Activated T-helper 2 cell treated with anti-CD3 and anti-CD28 coated beads, Interferon-gamma antibody, Interleukin-2, Interleukin-4, amounts not matched to agents 10 μg/mL and 5 μg/mL and 100 μg/mL, durations not matched to agents 14 hours and 24 hours and 36 hours (primary cell): ENCODE measurements around the gene PPM1L. TPM values are rescaled to one million over a fixed set of nuclear protein-coding genes. Genes with fewer than 3 reads are reported as not detected.

Experiments
- DNase-seq: peaks from one replicate; pipeline ENCODE4 v3.0.0; 2021; ENCODE audit warnings: low spot score
- H3K27ac Mint-ChIP-seq: one replicate; pipeline ENCODE4 v1.8.0; 2021; ENCODE audit warnings: mixed read lengths
- H3K27me3 Mint-ChIP-seq: one replicate; pipeline ENCODE4 v1.8.0; 2021; ENCODE audit warnings: low read depth, mixed read lengths
- H3K36me3 Mint-ChIP-seq: one replicate; pipeline ENCODE4 v1.8.0; 2021; ENCODE audit warnings: low read depth, mixed read lengths
- H3K4me1 Mint-ChIP-seq: one replicate; pipeline ENCODE4 v1.8.0; 2021; ENCODE audit warnings: low read depth, mixed read lengths
- H3K4me3 Mint-ChIP-seq: one replicate; pipeline ENCODE4 v1.8.0; 2021; ENCODE audit warnings: low read depth, mild to moderate bottlenecking, moderate library complexity, mixed read lengths
- H3K9me3 Mint-ChIP-seq: one replicate; pipeline ENCODE4 v1.8.0; 2021; ENCODE audit warnings: mixed read lengths
- intact Hi-C: fragments of 100-400 bp; cut with micrococcal nuclease; formaldehyde crosslinking; loops from one replicate; pipeline ENCODE4 v1.15.1; 2023
- total RNA-seq: library from RNA; stranded (reverse); gene quantifications from 2 replicates; pipeline ENCODE4 v1.2.3, GENCODE V29; 2022

PPM1L gene
- total RNA-seq, 1 donor from 2014 or later, result 2.6 TPM

DNA sequence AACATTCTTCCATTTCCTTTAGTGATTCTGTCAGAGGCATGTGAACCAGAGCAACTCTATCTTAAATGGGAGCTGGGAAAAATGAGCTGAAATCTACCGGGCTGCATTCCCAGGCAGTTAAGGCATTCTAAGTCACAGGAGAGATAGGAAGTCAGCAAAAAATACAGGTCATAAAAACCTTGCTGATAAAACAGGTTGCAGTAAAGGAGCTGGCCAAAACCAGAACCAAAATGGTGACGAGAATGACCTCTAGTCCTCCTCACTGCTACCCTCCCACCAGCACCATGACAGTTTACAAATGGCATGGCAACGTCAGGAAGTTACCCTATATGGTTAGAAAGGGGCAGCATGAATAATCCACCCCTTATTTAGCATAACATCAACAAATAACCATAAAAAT lies 282.7 kb downstream of the PPM1L start:
- H3K27me3 Mint-ChIP-seq, result no peaks in the 10 kb centered on the region
- H3K4me1 Mint-ChIP-seq, result peaks cover 15% of the 10 kb centered on the region
- no peak for DNase-seq
- H3K9me3 Mint-ChIP-seq, result peaks cover 12% of the 10 kb centered on the region
- no peaks in the 10 kb centered on the region for H3K36me3 Mint-ChIP-seq
- intact Hi-C loops, result loop anchor here (5.0 kb wide), 1 partner anchor 34 kb away; no protein-coding TSS in a partner anchor
- H3K27ac Mint-ChIP-seq, result no peak overlapping the region
- no peak overlapping the region for H3K4me3 Mint-ChIP-seq

DNA sequence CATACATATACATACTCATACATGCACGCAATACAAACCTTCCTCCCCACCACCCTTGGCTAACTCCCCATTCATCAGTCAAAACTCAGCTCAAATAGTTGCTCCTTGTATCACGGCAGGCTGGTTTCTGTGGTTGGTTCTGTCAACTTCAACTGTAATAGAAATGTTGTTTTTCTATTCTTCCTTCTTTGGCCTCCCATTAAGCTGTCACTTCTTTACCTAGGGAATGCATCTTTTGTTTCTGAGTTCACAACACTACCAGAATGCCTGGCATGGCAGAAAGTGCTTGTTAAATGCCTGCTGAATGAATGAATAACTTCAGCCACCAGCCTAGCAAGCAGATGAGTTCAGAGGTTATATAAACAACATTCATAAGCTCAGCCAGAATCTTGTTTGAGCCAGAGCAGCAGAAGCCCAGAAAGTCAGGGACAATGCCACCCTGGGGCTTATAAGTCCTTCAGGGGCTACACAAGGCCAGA lies 286.0 kb downstream of the PPM1L start:
- Mint-ChIP-seq H3K4me1 (no peaks in the 10 kb centered on the region), H3K36me3 (no peaks in the 10 kb centered on the region), H3K9me3 (peaks cover 3% of the 10 kb centered on the region), H3K27ac (no peak overlapping the region), H3K4me3 (no peak overlapping the region), H3K27me3 (no peaks in the 10 kb centered on the region)
- DNase-seq, result no peak
- intact Hi-C loops, result no loop called here

DNA sequence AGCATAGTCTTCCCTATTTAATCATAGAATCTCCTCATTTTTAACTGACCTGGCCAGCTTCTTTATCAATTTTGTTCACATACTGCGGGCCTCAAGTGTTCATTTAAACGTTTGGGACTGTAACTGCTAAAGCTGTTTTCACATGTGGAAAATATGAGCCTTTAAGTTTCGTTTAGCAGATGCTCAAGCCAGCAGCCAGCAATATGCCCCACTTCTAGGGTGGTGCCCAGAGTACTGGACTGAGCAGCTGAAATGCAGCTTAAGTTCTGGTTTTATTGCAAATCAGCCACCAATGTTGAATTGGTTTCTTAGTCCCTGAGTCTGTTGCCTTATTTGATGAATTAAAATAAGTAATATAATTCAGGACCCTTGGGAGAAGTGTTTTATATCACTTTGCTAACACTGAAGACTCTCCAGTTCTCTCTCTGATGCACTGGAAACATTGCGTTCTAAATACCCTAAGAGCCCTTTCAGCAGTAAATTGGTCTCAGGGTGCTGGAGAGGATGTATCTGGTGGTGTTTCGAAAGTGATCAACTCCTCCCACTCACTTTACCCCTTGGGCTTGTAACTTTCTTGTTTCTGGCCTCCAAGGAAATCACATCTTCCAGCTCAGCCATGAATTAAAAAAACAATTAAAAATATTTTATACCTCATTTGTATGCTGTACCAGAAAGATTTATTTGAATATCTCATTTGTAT lies 287.5 kb downstream of the PPM1L start:
- Mint-ChIP-seq H3K36me3 (no peaks in the 10 kb centered on the region), H3K4me1 (no peaks in the 10 kb centered on the region)

DNA sequence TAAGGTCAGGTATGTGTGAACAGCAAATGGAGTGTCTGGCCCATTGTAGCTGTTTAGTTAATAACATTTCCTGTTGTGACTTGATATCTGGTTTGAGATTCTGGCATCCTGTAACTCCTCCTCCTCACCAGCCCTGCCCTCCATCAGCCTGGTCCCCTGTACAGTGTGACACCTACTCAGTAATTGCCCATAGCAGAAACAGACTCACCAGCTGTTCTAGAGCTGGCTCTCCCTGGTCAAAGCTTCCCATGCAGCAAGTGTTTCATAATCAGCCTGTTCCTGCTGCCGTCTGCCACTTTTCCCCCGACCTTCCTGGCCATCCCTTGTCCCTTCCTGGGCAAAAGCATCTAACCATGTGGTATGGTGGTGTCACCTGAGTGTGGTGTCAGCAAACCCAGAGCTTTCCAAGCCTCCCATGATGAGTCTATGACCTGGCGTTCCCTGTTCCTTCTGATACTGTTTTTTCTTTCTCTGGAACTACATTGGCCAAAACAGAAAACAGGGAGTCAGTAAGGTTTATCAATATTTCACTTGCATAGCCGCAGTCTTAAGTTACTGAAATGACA lies 293.7 kb downstream of the PPM1L start:
- Mint-ChIP-seq H3K4me1 (no peaks in the 10 kb centered on the region), H3K27me3 (peaks cover 6% of the 10 kb centered on the region), H3K27ac (no peak overlapping the region), H3K36me3 (no peaks in the 10 kb centered on the region), H3K9me3 (no peaks in the 10 kb centered on the region), H3K4me3 (no peak overlapping the region)
- no peak for DNase-seq
- intact Hi-C loops, result no loop called here

More for the DNA sequence above, 287.5 kb downstream of the PPM1L start:
- no peak for DNase-seq
- Mint-ChIP-seq H3K4me3 (no peak overlapping the region), H3K27me3 (no peaks in the 10 kb centered on the region), H3K9me3 (peaks cover 3% of the 10 kb centered on the region), H3K27ac (no peak overlapping the region)
- intact Hi-C loops, result no loop called here

DNA sequence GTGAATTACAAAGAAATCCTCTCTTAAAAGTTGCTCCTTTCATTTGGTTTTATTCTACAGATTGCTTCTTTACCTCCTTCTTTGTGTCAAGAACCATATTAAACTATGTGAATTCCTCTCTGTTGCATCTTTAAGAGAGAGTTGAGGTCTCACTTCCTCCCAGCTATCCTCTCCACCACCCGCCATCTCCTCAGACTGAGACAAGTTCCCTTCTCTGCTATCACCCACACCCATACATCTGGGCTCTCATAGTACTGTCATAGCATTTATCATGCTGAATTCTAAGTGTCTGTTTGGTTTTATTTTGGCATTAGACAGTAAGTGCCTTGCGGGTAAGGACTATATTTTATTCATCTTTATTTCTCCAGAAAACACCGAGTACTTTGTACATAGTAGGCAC lies 294.9 kb downstream of the PPM1L start:
- Mint-ChIP-seq H3K4me1 (no peaks in the 10 kb centered on the region), H3K9me3 (no peaks in the 10 kb centered on the region)

DNA sequence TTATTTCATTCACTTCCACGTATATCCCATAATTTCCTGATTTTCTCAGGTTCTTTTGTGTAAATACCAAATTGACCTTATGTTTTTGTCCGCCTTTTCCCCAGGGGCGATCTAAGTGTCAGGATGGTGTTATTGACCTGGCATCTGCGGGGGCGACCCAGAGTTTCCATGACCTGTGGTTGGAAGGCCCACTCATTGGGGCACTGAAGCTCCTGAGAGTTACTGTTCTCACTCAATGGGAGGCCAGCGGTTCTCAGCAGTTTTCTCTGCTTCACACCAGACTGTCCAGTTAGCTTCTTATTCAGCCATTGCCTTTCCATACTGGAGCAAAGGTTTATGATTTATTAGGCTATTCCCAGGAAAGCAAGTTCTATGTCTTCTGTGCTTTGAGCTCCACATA lies 295.8 kb downstream of the PPM1L start:
- Mint-ChIP-seq H3K27me3 (peaks cover 6% of the 10 kb centered on the region), H3K4me1 (no peaks in the 10 kb centered on the region), H3K36me3 (no peaks in the 10 kb centered on the region), H3K4me3 (no peak overlapping the region), H3K27ac (no peak overlapping the region), H3K9me3 (no peaks in the 10 kb centered on the region)
- intact Hi-C loops, result no loop called here
- DNase-seq, result no peak

More for the DNA sequence above, 294.9 kb downstream of the PPM1L start:
- intact Hi-C loops, result no loop called here
- Mint-ChIP-seq H3K4me3 (no peak overlapping the region), H3K27me3 (peaks cover 6% of the 10 kb centered on the region), H3K36me3 (no peaks in the 10 kb centered on the region), H3K27ac (no peak overlapping the region)
- no peak for DNase-seq

DNA sequence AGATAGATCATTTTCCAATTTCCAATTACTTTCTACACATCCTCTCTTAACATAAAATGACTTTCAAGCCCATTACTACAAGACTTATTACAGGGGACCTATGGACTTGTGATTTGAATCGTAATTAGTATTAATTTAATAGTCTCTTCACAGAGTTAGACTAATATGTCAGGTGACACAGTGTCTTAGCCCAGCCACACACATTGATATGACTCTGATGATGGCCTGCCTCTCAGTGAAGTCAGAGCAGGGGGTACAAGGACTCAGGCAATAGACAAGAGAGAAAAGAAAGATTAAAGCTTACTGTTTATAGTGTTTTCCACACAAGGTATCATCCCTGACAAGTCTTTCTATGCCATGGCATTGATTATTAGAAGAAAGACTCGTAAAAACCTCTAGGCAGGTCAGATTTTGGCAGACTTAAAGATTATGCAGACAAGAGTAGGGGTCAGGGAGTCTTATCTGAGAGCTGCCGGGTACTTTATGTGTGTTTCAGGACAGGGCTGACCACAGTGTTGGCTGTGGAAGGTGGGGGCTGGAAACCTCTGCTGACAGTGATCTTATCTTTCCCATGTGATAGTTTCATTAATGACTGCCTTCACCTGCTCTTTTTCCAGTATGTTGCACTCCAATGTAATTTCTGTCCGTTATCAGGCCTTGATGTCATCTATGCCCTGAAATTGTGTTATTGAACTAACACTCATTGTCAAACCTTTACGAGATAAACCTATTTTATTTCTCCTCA lies 299.0 kb downstream of the PPM1L start:
- intact Hi-C loops, result no loop called here
- no peak overlapping the region for H3K4me3 Mint-ChIP-seq
- H3K36me3 Mint-ChIP-seq, result no peaks in the 10 kb centered on the region
- no peak for DNase-seq
- H3K27ac Mint-ChIP-seq, result no peak overlapping the region
- H3K4me1 Mint-ChIP-seq, result no peaks in the 10 kb centered on the region
- H3K9me3 Mint-ChIP-seq, result no peaks in the 10 kb centered on the region
- H3K27me3 Mint-ChIP-seq, result peaks cover 6% of the 10 kb centered on the region

DNA sequence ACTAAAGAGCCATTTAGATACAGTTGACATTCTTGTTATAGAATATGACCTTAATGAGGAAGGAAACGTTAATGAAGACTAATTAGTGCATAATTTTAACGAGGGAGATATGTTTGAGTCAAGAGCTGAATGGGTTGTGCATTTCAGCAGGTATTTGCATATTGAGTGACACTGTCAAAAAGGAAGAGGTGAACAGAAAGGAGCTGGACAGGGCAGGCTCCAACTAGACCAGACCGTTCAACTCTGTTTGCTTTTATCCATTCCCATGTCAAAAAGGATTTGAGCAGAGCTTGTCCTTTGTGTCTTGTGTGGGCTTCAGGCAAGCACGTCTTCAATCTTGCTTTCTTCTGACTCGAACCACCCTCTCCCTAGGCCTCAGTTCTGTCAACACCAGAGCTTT lies 308.4 kb downstream of the PPM1L start:
- Mint-ChIP-seq H3K4me3 (no peak overlapping the region), H3K36me3 (no peaks in the 10 kb centered on the region), H3K4me1 (peaks cover 11% of the 10 kb centered on the region), H3K9me3 (no peaks in the 10 kb centered on the region), H3K27ac (no peak overlapping the region), H3K27me3 (peaks cover 11% of the 10 kb centered on the region)
- no peak for DNase-seq
- intact Hi-C loops, result no loop called here

DNA sequence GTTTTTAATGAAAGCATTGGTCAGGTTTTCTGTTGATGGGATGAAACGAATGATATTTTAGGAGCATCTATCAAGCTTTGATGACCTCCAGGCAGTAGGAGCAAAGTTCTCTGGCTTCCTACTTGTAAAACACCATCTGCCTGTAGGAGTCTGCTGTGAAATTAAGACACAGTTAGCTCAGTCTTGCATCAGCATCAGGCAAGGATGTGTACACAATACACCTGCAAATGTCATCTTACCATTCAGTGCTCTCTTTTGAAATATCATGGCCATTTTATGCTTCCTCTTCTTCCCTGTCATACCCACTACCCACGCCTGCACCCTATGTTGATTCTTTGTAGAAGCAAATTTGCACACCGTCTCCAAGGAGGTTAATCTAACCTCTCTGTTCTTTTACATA lies 310.9 kb downstream of the PPM1L start:
- Mint-ChIP-seq H3K27me3 (peaks cover 11% of the 10 kb centered on the region), H3K9me3 (no peaks in the 10 kb centered on the region), H3K36me3 (no peaks in the 10 kb centered on the region), H3K27ac (no peak overlapping the region), H3K4me1 (peaks cover 22% of the 10 kb centered on the region), H3K4me3 (no peak overlapping the region)
- intact Hi-C loops, result no loop called here
- no peak for DNase-seq

DNA sequence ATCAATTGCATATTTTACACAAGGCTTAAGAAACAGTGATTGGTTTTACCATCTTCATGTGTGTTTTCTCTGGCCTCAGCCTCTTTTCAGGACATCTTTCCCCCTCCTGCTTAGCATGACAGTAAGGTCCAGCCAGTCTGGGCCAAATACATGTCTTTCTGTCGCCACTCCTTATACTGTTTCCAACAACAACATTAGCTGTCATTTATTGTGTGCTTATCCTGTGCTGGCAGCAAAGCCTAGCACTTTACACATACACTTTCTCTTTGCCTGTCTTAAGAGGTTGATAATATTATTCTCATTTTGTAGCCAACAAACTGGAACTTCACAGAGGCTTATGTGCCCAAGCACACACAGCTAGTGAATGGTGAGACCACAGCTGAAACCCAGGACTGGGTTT lies 311.3 kb downstream of the PPM1L start:
- Mint-ChIP-seq H3K4me1 (peaks cover 25% of the 10 kb centered on the region), H3K9me3 (no peaks in the 10 kb centered on the region), H3K27me3 (peaks cover 11% of the 10 kb centered on the region), H3K27ac (no peak overlapping the region), H3K36me3 (no peaks in the 10 kb centered on the region), H3K4me3 (no peak overlapping the region)
- DNase-seq, result no peak
- intact Hi-C loops, result no loop called here

DNA sequence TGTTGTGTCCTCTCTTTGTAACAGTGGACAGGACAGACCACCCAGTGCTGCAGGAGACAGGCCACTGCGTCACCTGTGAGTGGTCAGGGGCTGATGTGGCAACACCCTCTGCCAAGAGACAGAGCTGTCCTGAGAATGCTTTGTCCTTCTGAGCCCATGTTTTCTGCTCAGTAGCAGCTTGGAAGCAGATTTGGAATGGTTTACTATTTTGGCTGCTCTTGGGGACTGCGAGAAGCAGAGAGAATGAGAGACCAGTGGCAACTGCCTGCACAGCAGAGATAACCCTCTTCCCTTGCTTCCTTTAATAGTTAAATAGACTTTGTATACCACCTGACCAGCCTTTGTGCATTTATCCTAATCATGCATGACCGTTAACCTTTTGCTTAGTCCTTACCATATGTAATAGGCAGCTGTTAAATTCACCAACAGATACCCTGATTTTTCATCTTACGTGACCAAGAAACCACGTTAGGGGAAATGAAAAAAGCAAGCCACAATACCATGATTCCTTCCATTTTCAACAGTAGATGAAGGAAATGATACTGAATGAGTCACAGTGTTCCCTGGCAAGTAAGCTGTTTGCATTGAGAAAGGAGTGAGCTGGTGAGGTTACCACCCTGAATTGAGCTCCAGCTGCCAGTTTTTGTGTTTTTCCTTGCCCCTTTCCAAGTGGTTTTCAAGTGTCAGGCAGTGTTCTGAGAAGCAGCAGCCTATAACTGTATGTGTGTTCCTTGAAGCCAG lies 313.6 kb downstream of the PPM1L start:
- Mint-ChIP-seq H3K36me3 (no peaks in the 10 kb centered on the region), H3K4me3 (no peak overlapping the region), H3K4me1 (peaks cover 31% of the 10 kb centered on the region), H3K9me3 (no peaks in the 10 kb centered on the region), H3K27me3 (peaks cover 14% of the 10 kb centered on the region), H3K27ac (no peak overlapping the region)
- DNase-seq, result no peak
- intact Hi-C loops, result loop anchor here (1.0 to 10.0 kb wide), 3 partner anchors 9 to 265 kb away; no protein-coding TSS in a partner anchor

DNA sequence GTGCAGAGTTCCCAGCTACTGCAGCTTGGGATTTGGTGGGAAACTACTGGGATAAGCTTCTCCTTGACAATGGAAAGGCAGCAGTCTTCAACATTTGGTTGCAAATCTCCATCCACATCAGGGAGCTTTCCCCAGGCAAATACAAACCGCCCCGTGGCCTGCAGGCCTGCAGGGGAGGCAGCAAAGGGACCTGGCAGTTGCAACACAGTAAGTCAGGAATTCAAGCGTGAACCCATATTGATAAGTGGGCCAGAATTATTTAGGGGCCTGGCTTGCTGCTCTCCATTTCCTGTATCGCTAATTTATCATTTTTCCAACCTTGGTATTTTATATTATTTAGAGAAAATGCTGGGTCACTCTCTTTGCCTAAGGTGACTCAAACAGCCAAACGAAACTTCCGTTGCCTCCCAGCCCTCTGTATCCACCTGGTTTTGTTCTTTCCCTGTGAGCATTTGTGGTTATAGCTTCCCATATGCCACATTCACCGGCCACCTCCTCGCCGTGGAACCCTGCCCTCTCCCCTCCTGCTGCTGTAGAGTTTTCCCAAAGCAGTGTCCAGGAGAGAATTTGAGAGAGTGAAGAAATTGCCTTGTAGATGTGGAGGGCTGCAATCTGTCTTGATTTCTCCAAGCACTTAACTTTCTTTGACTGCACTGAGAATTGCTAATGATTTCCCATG lies 314.4 kb downstream of the PPM1L start:
- intact Hi-C loops, result loop anchor here (1.0 to 10.0 kb wide), 3 partner anchors 8 to 266 kb away; no protein-coding TSS in a partner anchor
- no peak for DNase-seq
- H3K36me3 Mint-ChIP-seq, result no peaks in the 10 kb centered on the region
- no peaks in the 10 kb centered on the region for H3K9me3 Mint-ChIP-seq
- no peak overlapping the region for H3K27ac Mint-ChIP-seq
- H3K27me3 Mint-ChIP-seq, result peaks cover 19% of the 10 kb centered on the region
- H3K4me1 Mint-ChIP-seq, result peaks cover 31% of the 10 kb centered on the region
- H3K4me3 Mint-ChIP-seq, result no peak overlapping the region
